GM21528 (cell line): ENCODE data around the gene SSTR5.

Source experiments
- ATAC-seq: cut with Tn5 transposase; IDR thresholded peaks from one replicate; pipeline ENCODE4 v1.9.1; 2021; ENCODE audit warnings: mild to moderate bottlenecking, moderate library complexity; ENCODE audit not compliant: unreplicated experiment, low FRiP score

The SSTR5 gene

GRCh38 chr16:1038932-1039331 lies 33.6 kb upstream of the SSTR5 start:
- no peak for ATAC-seq

- no peak for ATAC-seq
Measured at GRCh38 chr16:1039762-1040161, 32.8 kb upstream of the SSTR5 start.

- ATAC-seq, result no peak
Measured at GRCh38 chr16:1040346-1040745, 32.2 kb upstream of the SSTR5 start.

GRCh38 chr16:1042049-1042744 lies 30.4 kb upstream of the SSTR5 start:
- no peak for ATAC-seq

- ATAC-seq, result no peak
Measured at GRCh38 chr16:1042866-1043265, 29.7 kb upstream of the SSTR5 start.

- ATAC-seq, result no peak
Measured at GRCh38 chr16:1043881-1044451, 28.6 kb upstream of the SSTR5 start.

GRCh38 chr16:1044460-1045309 lies 27.9 kb upstream of the SSTR5 start:
- ATAC-seq, result no peak

GRCh38 chr16:1045310-1045992 lies 27.1 kb upstream of the SSTR5 start:
- ATAC-seq, result no peak

GRCh38 chr16:1045993-1046911 lies 26.3 kb upstream of the SSTR5 start:
- ATAC-seq, result no peak

GRCh38 chr16:1047123-1047522 lies 25.4 kb upstream of the SSTR5 start:
- no peak for ATAC-seq

- no peak for ATAC-seq
Measured at GRCh38 chr16:1047801-1048200, 24.7 kb upstream of the SSTR5 start.

- ATAC-seq, result no peak
Measured at GRCh38 chr16:1048442-1049112, 24.0 kb upstream of the SSTR5 start.

- ATAC-seq, result no peak
Measured at GRCh38 chr16:1049113-1049975, 23.2 kb upstream of the SSTR5 start.

GRCh38 chr16:1049976-1050247 lies 22.6 kb upstream of the SSTR5 start:
- no peak for ATAC-seq

GRCh38 chr16:1050516-1050915 lies 22.0 kb upstream of the SSTR5 start:
- no peak for ATAC-seq

- ATAC-seq, result no peak
Measured at GRCh38 chr16:1050921-1051320, 21.6 kb upstream of the SSTR5 start.

- ATAC-seq, result no peak
Measured at GRCh38 chr16:1051446-1051845, 21.1 kb upstream of the SSTR5 start.

- no peak for ATAC-seq
Measured at GRCh38 chr16:1052721-1053120, 19.8 kb upstream of the SSTR5 start.

- ATAC-seq, result no peak
Measured at GRCh38 chr16:1053121-1053521, 19.4 kb upstream of the SSTR5 start.
